Kidney capillary endothelial cell (primary cell): ENCODE data around the gene RIMS1.

Experiments used
- DNase-seq: peaks from one replicate; pipeline ENCODE4 v3.0.0-alpha.2; 2018; ENCODE audit warnings: low spot score

The RIMS1 gene

GRCh38 chr6:71886184-71887005 lies at the start of gene RIMS1:
RIMS1 (plus strand) TSS chr6:71886550; CDS start chr6:71887024, 474 bp downstream.
- DNase-seq = no peak

GRCh38 chr6:71851214-71851613 lies 35.1 kb upstream of the RIMS1 start:
- DNase-seq = no peak

- no peak for DNase-seq
Observed at GRCh38 chr6:71852948-71853347, 33.4 kb upstream of the RIMS1 start.

GRCh38 chr6:71855406-71855805 lies 30.9 kb upstream of the RIMS1 start:
- DNase-seq = peak; percentile 84

GRCh38 chr6:71879016-71879415 lies 7.3 kb upstream of the RIMS1 start:
- no peak for DNase-seq

GRCh38 chr6:71887006-71887743 lies 825 bp downstream of the RIMS1 start:
- DNase-seq = no peak

GRCh38 chr6:71887744-71888230 lies 1.4 kb downstream of the RIMS1 start:
- no peak for DNase-seq

- DNase-seq = no peak
Observed at GRCh38 chr6:71888756-71889340, 2.5 kb downstream of the RIMS1 start.

- DNase-seq = no peak
Observed at GRCh38 chr6:71889366-71889765, 3.0 kb downstream of the RIMS1 start.

- DNase-seq = no peak
Observed at GRCh38 chr6:71892641-71893040, 6.3 kb downstream of the RIMS1 start.

- DNase-seq = no peak
Observed at GRCh38 chr6:71900642-71901041, 14.3 kb downstream of the RIMS1 start.

- no peak for DNase-seq
Observed at GRCh38 chr6:71902261-71902660, 15.9 kb downstream of the RIMS1 start.

GRCh38 chr6:71906813-71907212 lies 20.5 kb downstream of the RIMS1 start:
- no peak for DNase-seq

- no peak for DNase-seq
Observed at GRCh38 chr6:71908162-71908765, 21.9 kb downstream of the RIMS1 start.

GRCh38 chr6:71913444-71914234 lies 27.3 kb downstream of the RIMS1 start:
- no peak for DNase-seq

GRCh38 chr6:71929047-71929446 lies 42.7 kb downstream of the RIMS1 start:
- no peak for DNase-seq

GRCh38 chr6:71933881-71934280 lies 47.5 kb downstream of the RIMS1 start:
- no peak for DNase-seq

- no peak for DNase-seq
Observed at GRCh38 chr6:71965404-71965803, 79.1 kb downstream of the RIMS1 start.

- no peak for DNase-seq
Observed at GRCh38 chr6:71967436-71967835, 81.1 kb downstream of the RIMS1 start.

GRCh38 chr6:71977884-71978283 lies 91.5 kb downstream of the RIMS1 start:
- DNase-seq = no peak

- DNase-seq = peak; percentile 61
Observed at GRCh38 chr6:71979911-71980310, 93.6 kb downstream of the RIMS1 start.

GRCh38 chr6:71982389-71982788 lies 96.0 kb downstream of the RIMS1 start:
- no peak for DNase-seq
